ENCODE results near the gene SPRYD4. TPM values are rescaled to one million over a fixed set of nuclear protein-coding genes. Genes with fewer than 3 reads are reported as not detected.

SPRYD4 gene
- total RNA-seq, 1 experiment from 2014 or later = 4.2 TPM

GRCh38 chr12:56469007-56469930, 891 bp downstream of the SPRYD4 start (continued):
- TF ChIP-seq MAX (CRISPR knock-in tag; IDR thresholded peaks at IDR 0.05) (no peak), E2F4 (CRISPR knock-in tag; IDR thresholded peaks at IDR 0.05; ENCODE audit: borderline replicate concordance, low read depth) (no peak), ZNF219 (CRISPR knock-in tag; IDR thresholded peaks at IDR 0.05; ENCODE audit: borderline replicate concordance) (no peak), NFE2L1 (CRISPR knock-in tag; IDR thresholded peaks at IDR 0.05) (no peak), NFATC4 (CRISPR knock-in tag; IDR thresholded peaks at IDR 0.05) (no peak), ZBTB21 (CRISPR knock-in tag; IDR thresholded peaks at IDR 0.05; ENCODE audit: borderline replicate concordance) (no peak), AR (CRISPR knock-in tag; IDR thresholded peaks at IDR 0.05) (no peak), JAZF1 (CRISPR knock-in tag; IDR thresholded peaks at IDR 0.05) (no peak), MYBL2 (CRISPR knock-in tag; IDR thresholded peaks at IDR 0.05) (no peak)

- CTCF ChIA-PET = no interaction called here
Measured at GRCh38 chr12:56474389-56474788, 6.0 kb downstream of the SPRYD4 start.

GRCh38 chr12:56476143-56476542, 7.8 kb downstream of the SPRYD4 start:
- CTCF ChIA-PET = interaction anchor here (0.7 to 1.2 kb wide), 3 partner anchors 13 to 160 kb away, joined by 3 to 4 read pairs (median 4); no protein-coding TSS in a partner anchor

More at GRCh38 chr12:56474389-56474788, 6.0 kb downstream of the SPRYD4 start:
- Mint-ChIP-seq H3K4me1 (peaks cover 4% of the 10 kb centered on the region; the same call in 1 of the 2 replicates), H3K36me3 (peaks cover 13% of the 10 kb centered on the region), H3K9me3 (no peaks in the 10 kb centered on the region), H3K27me3 (ENCODE audit: low read depth) (no peaks in the 10 kb centered on the region), H3K4me3 (no peak overlapping the region), H3K27ac (no peak overlapping the region; the same call in 1 of the 2 replicates)
- TF ChIP-seq TP53 (CRISPR knock-in tag; IDR thresholded peaks at IDR 0.05) = no peak
- TF ChIP-seq ATF3 (CRISPR knock-in tag; conservative IDR thresholded peaks at IDR 0.05) = no peak
- no peak for TF ChIP-seq JAZF1 (CRISPR knock-in tag; IDR thresholded peaks at IDR 0.05)
- DNase-seq (ENCODE audit: low spot score) (no peak), ATAC-seq (no peak)
- POLR2A ChIA-PET = interaction anchor here (0.6 kb wide), 1 partner anchor 241 kb away, joined by 5 read pairs; no protein-coding TSS in a partner anchor

GRCh38 chr12:56476972-56477432, 8.6 kb downstream of the SPRYD4 start:
- H3K27ac Mint-ChIP-seq = no peak overlapping the region
- peak; percentile 44 for ATAC-seq
- peaks cover 11% of the 10 kb centered on the region for H3K36me3 Mint-ChIP-seq
- POLR2A ChIA-PET = interaction anchor here (0.7 kb wide), 2 partner anchors 223 to 1040 kb away, joined by 5 to 8 read pairs; no protein-coding TSS in a partner anchor
- H3K4me3 Mint-ChIP-seq = no peak overlapping the region
- DNase-seq (ENCODE audit: low spot score) = no peak
- CTCF ChIA-PET = interaction anchor here (1.2 kb wide), 1 partner anchor 14 kb away, joined by 4 read pairs; no protein-coding TSS in a partner anchor
- H3K27me3 Mint-ChIP-seq (ENCODE audit: low read depth) = no peaks in the 10 kb centered on the region
- H3K4me1 Mint-ChIP-seq = no peaks in the 10 kb centered on the region
- no peaks in the 10 kb centered on the region for H3K9me3 Mint-ChIP-seq
- no peak for TF ChIP-seq ZBTB21 (CRISPR knock-in tag; IDR thresholded peaks at IDR 0.05; ENCODE audit: borderline replicate concordance)
- TF ChIP-seq GRHL2 (CRISPR knock-in tag; IDR thresholded peaks at IDR 0.05; ENCODE audit: insufficient replicate concordance, severe bottlenecking) = no peak
- TF ChIP-seq EMX1 (CRISPR knock-in tag; IDR thresholded peaks at IDR 0.05) = no peak
- no peak for TF ChIP-seq STAT6 (CRISPR knock-in tag; conservative IDR thresholded peaks at IDR 0.05; ENCODE audit: low read depth)
- no peak for TF ChIP-seq MAX (CRISPR knock-in tag; IDR thresholded peaks at IDR 0.05)
- TF ChIP-seq FOXJ3 (CRISPR knock-in tag; IDR thresholded peaks at IDR 0.05; ENCODE audit: borderline replicate concordance) = no peak
- no peak for TF ChIP-seq JUN (CRISPR knock-in tag; IDR thresholded peaks at IDR 0.05)
- TF ChIP-seq ZNF512 (CRISPR knock-in tag; IDR thresholded peaks at IDR 0.05; ENCODE audit: borderline replicate concordance) = no peak
- TF ChIP-seq GABPB1 (CRISPR knock-in tag; IDR thresholded peaks at IDR 0.05) = no peak

More at GRCh38 chr12:56476143-56476542, 7.8 kb downstream of the SPRYD4 start:
- no peaks in the 10 kb centered on the region for H3K4me1 Mint-ChIP-seq
- H3K9me3 Mint-ChIP-seq = no peaks in the 10 kb centered on the region
- H3K4me3 Mint-ChIP-seq = no peak overlapping the region
- no peak overlapping the region for H3K27ac Mint-ChIP-seq
- no peaks in the 10 kb centered on the region for H3K27me3 Mint-ChIP-seq (ENCODE audit: low read depth)
- POLR2A ChIA-PET = interaction anchor here (0.6 to 0.7 kb wide), 2 partner anchors 224 to 965 kb away, joined by 4 to 5 read pairs; no protein-coding TSS in a partner anchor
- no peak for TF ChIP-seq FOXK1 (CRISPR knock-in tag; IDR thresholded peaks at IDR 0.05)
- H3K36me3 Mint-ChIP-seq = peaks cover 13% of the 10 kb centered on the region
- no peak for ATAC-seq
- no peak for DNase-seq (ENCODE audit: low spot score)
